Cardiac muscle cell (in vitro differentiated cells and primary cell): ENCODE results near the gene UNC93B1. TPM values are rescaled to one million over a fixed set of nuclear protein-coding genes. Genes with fewer than 3 reads are reported as not detected.
A peak's percentile ranks its signal among the peaks of the same experiment; 100 is the strongest.

ENCODE experiments used
- DNase-seq, 2 donors: peaks; one replicate each; pipeline versions ENCODE4 v3.0.0 to v3.0.0-alpha.2; 2010 to 2017; ENCODE audit warnings: low read depth in 1 of 2, low spot score in 1 of 2
- H3K27ac ChIP-seq: fragments of 200-600 bp; sonication (generic); 2 replicates; pipeline ENCODE4 v1.5.1; 2016
- H3K27me3 ChIP-seq: fragments of 200-600 bp; sonication (generic); 2 replicates; pipeline ENCODE4 v1.6.0; 2016; ENCODE audit warnings: control low read depth
- H3K36me3 ChIP-seq: fragments of 200-600 bp; sonication (generic); 2 replicates; pipeline ENCODE4 v1.5.1; 2016; ENCODE audit warnings: control low read depth
- H3K4me1 ChIP-seq: fragments of 200-600 bp; sonication (generic); 2 replicates; pipeline ENCODE4 v1.8.1; 2017; ENCODE audit warnings: low read depth, mild to moderate bottlenecking, mixed run types
- H3K4me3 ChIP-seq: fragments of 200-600 bp; sonication (generic); 2 replicates; pipeline ENCODE4 v1.5.1; 2016; ENCODE audit warnings: mild to moderate bottlenecking
- H3K9me3 ChIP-seq: fragments of 200-600 bp; sonication (generic); 2 replicates; pipeline ENCODE4 v1.5.1; 2017; ENCODE audit warnings: low read depth, mild to moderate bottlenecking, control low read depth
- CTCF ChIP-seq: IDR thresholded peaks from 2 replicates; pipeline ENCODE4 v1.5.1; 2012; ENCODE audit warnings: low read depth, mild to moderate bottlenecking, low read length
- polyA plus RNA-seq: library from polyadenylated mRNA; unstranded; fragments of >200 nt; fragmentation: Nextera tagmentation; extraction: Ambion mirVana; gene quantifications from 2 replicates; pipeline ENCODE4 v1.2.1, GENCODE V29; 2016
- total RNA-seq: library from RNA; depleted of rRNA; stranded (reverse); fragments of >200 nt; gene quantifications from 2 replicates; pipeline ENCODE4 v1.2.3, GENCODE V29; 2016

UNC93B1 gene
- total and polyA plus RNA-seq, 2 experiments from 2014 or later, result 13.2 to 24.0 TPM

- Histone ChIP-seq H3K27me3 (no peaks in the 10 kb centered on the region), H3K4me3 (peak overlapping the region; percentile 1), H3K36me3 (peaks cover 7% of the 10 kb centered on the region), H3K4me1 (peaks cover 24% of the 10 kb centered on the region), H3K27ac (peak overlapping the region; percentile 88), H3K9me3 (no peaks in the 10 kb centered on the region)
- no peak for TF ChIP-seq CTCF
- peak in 1 of 2 donors; percentile 14 for DNase-seq
These were observed 34.4 kb upstream of the UNC93B1 start for GRCh38 chr11:68038226-68038717.

- DNase-seq, result no peak
- H3K4me3 ChIP-seq, result no peak overlapping the region
- no peaks in the 10 kb centered on the region for H3K27me3 ChIP-seq
- H3K36me3 ChIP-seq, result peaks cover 7% of the 10 kb centered on the region
- peak overlapping the region; percentile 88 for H3K27ac ChIP-seq
- peaks cover 24% of the 10 kb centered on the region for H3K4me1 ChIP-seq
- H3K9me3 ChIP-seq, result no peaks in the 10 kb centered on the region
- TF ChIP-seq CTCF, result no peak
These were observed 33.7 kb upstream of the UNC93B1 start for GRCh38 chr11:68037411-68038225.

- Histone ChIP-seq H3K4me3 (no peak overlapping the region), H3K4me1 (peaks cover 24% of the 10 kb centered on the region), H3K36me3 (peaks cover 7% of the 10 kb centered on the region), H3K9me3 (no peaks in the 10 kb centered on the region), H3K27ac (peak overlapping the region; percentile 88), H3K27me3 (no peaks in the 10 kb centered on the region)
- DNase-seq, result no peak
- TF ChIP-seq CTCF, result no peak
These were observed 32.9 kb upstream of the UNC93B1 start for GRCh38 chr11:68036717-68037239.

- H3K27me3 ChIP-seq, result no peaks in the 10 kb centered on the region
- H3K36me3 ChIP-seq, result peaks cover 7% of the 10 kb centered on the region
- H3K27ac ChIP-seq, result peak overlapping the region; percentile 88
- H3K4me1 ChIP-seq, result peaks cover 24% of the 10 kb centered on the region
- no peak overlapping the region for H3K4me3 ChIP-seq
- H3K9me3 ChIP-seq, result no peaks in the 10 kb centered on the region
- no peak for DNase-seq
- TF ChIP-seq CTCF, result no peak
These were observed 32.3 kb upstream of the UNC93B1 start for GRCh38 chr11:68036141-68036716.

GRCh38 chr11:68035266-68035876, 31.5 kb upstream of the UNC93B1 start:
- Histone ChIP-seq H3K9me3 (no peaks in the 10 kb centered on the region), H3K4me1 (peaks cover 20% of the 10 kb centered on the region), H3K4me3 (no peak overlapping the region), H3K36me3 (peaks cover 7% of the 10 kb centered on the region), H3K27me3 (no peaks in the 10 kb centered on the region), H3K27ac (peak overlapping the region; percentile 32)
- TF ChIP-seq CTCF, result no peak
- no peak for DNase-seq
